Osteocyte (in vitro differentiated cells): ENCODE results near the gene PPARA. TPM values are rescaled to one million over a fixed set of nuclear protein-coding genes. Genes with fewer than 3 reads are reported as not detected.
A peak's percentile ranks its signal among the peaks of the same experiment; 100 is the strongest.

ENCODE experiments used
- DNase-seq: peaks from one replicate; pipeline ENCODE4 v3.0.0; 2021; ENCODE audit warnings: mixed read lengths; ENCODE audit not compliant: unreplicated experiment; ENCODE audit errors: extremely low spot score
- H3K27ac Mint-ChIP-seq: one replicate; pipeline ENCODE4 v1.8.0; 2021; ENCODE audit warnings: mild to moderate bottlenecking, mixed read lengths; ENCODE audit not compliant: unreplicated experiment
- H3K27me3 Mint-ChIP-seq: one replicate; pipeline ENCODE4 v1.8.0; 2021; ENCODE audit warnings: mixed read lengths; ENCODE audit not compliant: unreplicated experiment
- H3K36me3 Mint-ChIP-seq: one replicate; pipeline ENCODE4 v1.8.0; 2021; ENCODE audit warnings: mixed read lengths; ENCODE audit not compliant: unreplicated experiment
- H3K4me1 Mint-ChIP-seq: one replicate; pipeline ENCODE4 v1.8.0; 2021; ENCODE audit warnings: mixed read lengths; ENCODE audit not compliant: unreplicated experiment
- H3K4me3 Mint-ChIP-seq: one replicate; pipeline ENCODE4 v1.8.0; 2021; ENCODE audit warnings: mild to moderate bottlenecking, moderate library complexity, mixed read lengths; ENCODE audit not compliant: unreplicated experiment
- H3K9me3 Mint-ChIP-seq: one replicate; pipeline ENCODE4 v1.8.0; 2021; ENCODE audit warnings: mixed read lengths; ENCODE audit not compliant: unreplicated experiment
- long read RNA-seq: library from polyadenylated mRNA; unstranded; transcript quantifications from one replicate; pipeline ENCODE4 v2.0.0, GENCODE V29; 2021
- total RNA-seq: library from RNA; stranded (reverse); gene quantifications from 2 replicates; pipeline ENCODE4 v1.2.1, GENCODE V29; 2021
- TF ChIP-seq, protein P1 (sequence below): fragments of 200-600 bp; sonication (generic); IDR thresholded peaks from 2 replicates; pipeline ENCODE4 v1.5.0; 2021; ENCODE audit warnings: antibody characterized with exemption, mild to moderate bottlenecking, moderate library complexity

The PPARA gene
- total RNA-seq, result 21.8 and 21.9 TPM in 2 replicates
- long read RNA-seq, full-length matches to known transcripts, result 1 of 26 reads
- long read RNA-seq, partial matches to known transcripts, result 2 of 26 reads
- long read RNA-seq, other reads (novel, unspliced or antisense), result 23 of 26 reads

DNA sequence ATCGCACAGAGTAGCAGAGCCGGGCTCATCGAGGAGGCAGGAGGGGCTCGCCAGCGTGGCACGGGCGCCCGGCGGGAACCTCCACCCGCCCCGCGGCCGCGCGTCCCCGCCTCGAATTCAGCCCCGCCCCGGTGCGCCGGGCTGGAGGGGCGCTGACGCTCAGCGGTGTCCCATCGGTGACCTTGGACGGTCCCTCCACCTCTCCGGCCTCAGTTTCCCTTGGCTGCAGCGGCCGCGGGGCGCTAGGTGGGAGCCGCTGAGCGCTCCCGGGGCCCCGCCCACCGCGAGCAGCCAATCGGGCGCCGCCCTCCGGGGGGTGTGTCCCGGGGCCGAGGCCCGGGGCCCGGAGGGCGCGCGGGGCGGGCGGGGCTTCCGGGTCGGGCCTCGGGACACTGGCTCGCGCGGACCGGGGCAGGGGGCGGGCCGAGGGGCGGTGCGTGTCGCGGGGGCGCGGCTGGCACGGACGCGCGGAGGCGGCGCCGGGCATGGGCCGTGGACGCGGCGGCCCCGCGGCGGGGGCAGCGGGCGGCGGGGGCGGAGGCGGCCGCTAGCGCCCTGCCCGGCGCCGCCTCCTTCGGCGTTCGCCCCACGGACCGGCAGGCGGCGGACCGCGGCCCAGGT lies at the start of gene PPARA:
Gene PPARA, plus strand, starts transcription at position 493 of the 621 bp plus-strand sequence. CDS start 47,858 bp downstream, outside the sequence.
- TF ChIP-seq, protein P1, sequence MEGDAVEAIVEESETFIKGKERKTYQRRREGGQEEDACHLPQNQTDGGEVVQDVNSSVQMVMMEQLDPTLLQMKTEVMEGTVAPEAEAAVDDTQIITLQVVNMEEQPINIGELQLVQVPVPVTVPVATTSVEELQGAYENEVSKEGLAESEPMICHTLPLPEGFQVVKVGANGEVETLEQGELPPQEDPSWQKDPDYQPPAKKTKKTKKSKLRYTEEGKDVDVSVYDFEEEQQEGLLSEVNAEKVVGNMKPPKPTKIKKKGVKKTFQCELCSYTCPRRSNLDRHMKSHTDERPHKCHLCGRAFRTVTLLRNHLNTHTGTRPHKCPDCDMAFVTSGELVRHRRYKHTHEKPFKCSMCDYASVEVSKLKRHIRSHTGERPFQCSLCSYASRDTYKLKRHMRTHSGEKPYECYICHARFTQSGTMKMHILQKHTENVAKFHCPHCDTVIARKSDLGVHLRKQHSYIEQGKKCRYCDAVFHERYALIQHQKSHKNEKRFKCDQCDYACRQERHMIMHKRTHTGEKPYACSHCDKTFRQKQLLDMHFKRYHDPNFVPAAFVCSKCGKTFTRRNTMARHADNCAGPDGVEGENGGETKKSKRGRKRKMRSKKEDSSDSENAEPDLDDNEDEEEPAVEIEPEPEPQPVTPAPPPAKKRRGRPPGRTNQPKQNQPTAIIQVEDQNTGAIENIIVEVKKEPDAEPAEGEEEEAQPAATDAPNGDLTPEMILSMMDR, result no peak
- H3K4me3 Mint-ChIP-seq, result peak within 1 kb of the TSS; percentile 81
- H3K4me1 Mint-ChIP-seq, result peaks cover 20% of the 10 kb centered on the region
- H3K27me3 Mint-ChIP-seq, result peaks cover 7% of the 10 kb centered on the region
- no peaks in the 10 kb centered on the region for H3K9me3 Mint-ChIP-seq
- H3K36me3 Mint-ChIP-seq, result peaks cover 8% of the 10 kb centered on the region
- peak; percentile 92 for DNase-seq
- H3K27ac Mint-ChIP-seq, result peak within 1 kb of the TSS; percentile 34

DNA sequence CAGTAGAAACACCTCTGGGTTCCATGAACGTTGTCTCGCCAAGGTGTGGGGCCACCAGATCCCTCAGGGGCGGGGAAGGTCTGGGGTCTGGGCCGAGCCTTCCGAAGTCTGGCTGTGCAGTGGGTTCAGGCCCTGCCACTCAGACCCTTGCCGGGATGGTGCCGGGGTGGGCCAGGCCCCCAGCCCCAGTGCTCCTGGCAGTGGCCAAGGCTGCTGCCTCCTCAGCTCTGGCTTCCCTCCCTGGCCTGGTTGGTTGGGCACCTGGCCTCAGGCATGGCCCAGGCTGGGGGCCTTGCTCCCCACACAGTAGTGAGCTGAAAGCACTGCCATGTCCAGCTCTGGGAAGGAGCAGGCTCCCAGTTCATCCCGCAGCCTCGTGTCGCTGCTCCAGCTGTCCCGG lies 48.2 kb upstream of the PPARA start:
- Mint-ChIP-seq H3K27me3 (no peaks in the 10 kb centered on the region), H3K4me3 (no peak overlapping the region), H3K36me3 (peaks cover 27% of the 10 kb centered on the region), H3K27ac (peak overlapping the region; percentile 59), H3K4me1 (peaks cover 55% of the 10 kb centered on the region), H3K9me3 (no peaks in the 10 kb centered on the region)
- TF ChIP-seq, protein P1, result no peak
- no peak for DNase-seq

DNA sequence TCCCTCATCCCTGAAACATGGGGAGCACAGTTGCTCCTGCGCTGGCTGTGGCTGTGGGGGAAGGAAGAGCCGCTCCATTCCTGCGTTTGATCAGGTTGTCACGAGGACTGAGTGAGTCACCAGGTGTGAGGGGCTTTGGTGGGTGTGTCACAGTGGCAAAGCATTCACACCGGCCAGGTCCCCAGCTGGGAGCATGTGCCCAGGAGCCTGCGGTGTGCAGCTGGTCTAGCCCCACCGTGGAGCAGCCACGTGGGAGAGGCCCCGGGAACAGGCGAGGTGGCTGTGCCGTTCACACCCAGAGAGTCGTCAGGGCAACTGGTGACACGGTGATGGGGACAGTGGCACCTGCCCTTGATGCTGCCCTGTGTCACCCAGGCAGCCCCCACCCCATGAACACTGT lies 47.6 kb upstream of the PPARA start:
- Mint-ChIP-seq H3K27me3 (no peaks in the 10 kb centered on the region), H3K4me1 (peaks cover 56% of the 10 kb centered on the region), H3K4me3 (no peak overlapping the region), H3K9me3 (no peaks in the 10 kb centered on the region), H3K27ac (peak overlapping the region; percentile 86), H3K36me3 (peaks cover 25% of the 10 kb centered on the region)
- no peak for DNase-seq
- TF ChIP-seq, protein P1, result no peak

DNA sequence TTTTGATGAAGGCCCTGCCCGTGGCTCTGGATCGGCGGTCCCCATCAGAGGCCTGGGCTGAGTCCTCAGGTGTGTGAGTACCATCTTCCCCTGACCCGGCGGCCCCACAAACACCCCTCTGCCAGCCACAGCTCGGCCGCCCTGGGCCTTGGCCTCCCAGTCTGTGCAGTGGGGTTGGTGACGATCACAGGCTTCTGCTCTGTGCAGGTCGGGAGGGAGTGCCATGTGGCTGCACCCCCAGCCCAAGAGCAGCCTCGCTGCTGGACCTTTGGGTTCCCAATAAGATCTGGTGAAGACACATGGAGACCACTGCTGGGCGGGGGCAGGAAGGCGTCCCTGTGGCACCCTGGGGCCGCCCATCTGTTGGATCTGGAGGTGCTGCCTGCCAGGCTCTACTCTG lies 47.1 kb upstream of the PPARA start:
- DNase-seq, result no peak
- Mint-ChIP-seq H3K4me1 (peaks cover 60% of the 10 kb centered on the region), H3K36me3 (peaks cover 25% of the 10 kb centered on the region), H3K4me3 (no peak overlapping the region), H3K27me3 (no peaks in the 10 kb centered on the region), H3K27ac (peak overlapping the region; percentile 86), H3K9me3 (no peaks in the 10 kb centered on the region)
- TF ChIP-seq, protein P1, result no peak

DNA sequence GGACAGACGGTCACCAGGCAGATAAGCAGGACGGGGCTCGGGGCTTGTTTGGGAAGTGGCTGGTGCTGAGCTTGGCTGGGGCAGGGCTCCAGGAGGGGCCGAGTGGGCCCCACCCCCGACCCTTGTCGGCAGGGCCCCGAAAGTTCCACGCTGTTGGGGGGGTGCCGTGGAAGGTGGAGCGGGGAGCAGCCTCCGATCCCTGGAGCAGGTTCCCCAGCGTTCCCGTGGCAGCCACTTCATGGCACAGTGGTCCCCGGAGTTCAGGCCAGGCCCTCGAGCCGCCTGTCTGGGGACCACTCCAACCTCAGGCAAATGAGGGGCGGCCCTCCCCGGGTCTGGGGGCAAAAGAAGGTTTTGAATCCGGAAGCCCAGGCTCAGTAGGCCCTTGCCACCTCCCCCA lies 46.7 kb upstream of the PPARA start:
- Mint-ChIP-seq H3K36me3 (peaks cover 23% of the 10 kb centered on the region), H3K9me3 (no peaks in the 10 kb centered on the region), H3K27me3 (no peaks in the 10 kb centered on the region), H3K4me1 (peaks cover 59% of the 10 kb centered on the region), H3K4me3 (no peak overlapping the region), H3K27ac (peak overlapping the region; percentile 86)
- no peak for DNase-seq
- TF ChIP-seq, protein P1, result no peak
